Nephron (organoid): Measurements from ENCODE around the gene KLHL29.
A peak's percentile ranks its signal among the peaks of the same experiment; 100 is the strongest.

Experiments used
- H3K27ac Mint-ChIP-seq, 3 experiments: 2 replicates each; pipeline ENCODE4 v1.8.0; 2020; ENCODE audit warnings: mixed read lengths in 3 of 3, mild to moderate bottlenecking in 2 of 3, moderate library complexity in 1 of 3
- H3K27me3 Mint-ChIP-seq: 2 replicates; pipeline ENCODE4 v1.8.0; 2021; ENCODE audit warnings: low read depth, mild to moderate bottlenecking, moderate library complexity, mixed read lengths
- H3K36me3 Mint-ChIP-seq: 2 replicates; pipeline ENCODE4 v1.8.0; 2020; ENCODE audit warnings: low read depth, mixed read lengths
- H3K4me1 Mint-ChIP-seq: 2 replicates; pipeline ENCODE4 v1.8.0; 2020; ENCODE audit warnings: mixed read lengths
- H3K4me3 Mint-ChIP-seq, 3 experiments: 2 replicates each; pipeline ENCODE4 v1.8.0; 2020; ENCODE audit warnings: mild to moderate bottlenecking in 3 of 3, mixed read lengths in 3 of 3, moderate library complexity in 2 of 3
- H3K9me3 Mint-ChIP-seq: 2 replicates; pipeline ENCODE4 v1.8.0; 2020; ENCODE audit warnings: mixed read lengths
- TF ChIP-seq, protein P1 (sequence below), 3 experiments: fragments of 200-600 bp; sonication (generic); IDR thresholded peaks; one replicate each; pipeline ENCODE4 v1.5.0; 2021; ENCODE audit warnings: antibody characterized with exemption in 3 of 3; ENCODE audit not compliant: unreplicated experiment in 3 of 3

KLHL29 gene

GRCh38 chr2:23454501-23455120 is 69.6 kb downstream of the KLHL29 start:
- Mint-ChIP-seq H3K9me3 (no peaks in the 10 kb centered on the region), H3K27me3 (peaks cover 9% of the 10 kb centered on the region), H3K4me1 (peaks cover 38% of the 10 kb centered on the region), H3K4me3 (no peak overlapping the region), H3K27ac (peak overlapping the region; percentile 3 to 52 (median 52)), H3K36me3 (no peaks in the 10 kb centered on the region)
- TF ChIP-seq, protein P1, sequence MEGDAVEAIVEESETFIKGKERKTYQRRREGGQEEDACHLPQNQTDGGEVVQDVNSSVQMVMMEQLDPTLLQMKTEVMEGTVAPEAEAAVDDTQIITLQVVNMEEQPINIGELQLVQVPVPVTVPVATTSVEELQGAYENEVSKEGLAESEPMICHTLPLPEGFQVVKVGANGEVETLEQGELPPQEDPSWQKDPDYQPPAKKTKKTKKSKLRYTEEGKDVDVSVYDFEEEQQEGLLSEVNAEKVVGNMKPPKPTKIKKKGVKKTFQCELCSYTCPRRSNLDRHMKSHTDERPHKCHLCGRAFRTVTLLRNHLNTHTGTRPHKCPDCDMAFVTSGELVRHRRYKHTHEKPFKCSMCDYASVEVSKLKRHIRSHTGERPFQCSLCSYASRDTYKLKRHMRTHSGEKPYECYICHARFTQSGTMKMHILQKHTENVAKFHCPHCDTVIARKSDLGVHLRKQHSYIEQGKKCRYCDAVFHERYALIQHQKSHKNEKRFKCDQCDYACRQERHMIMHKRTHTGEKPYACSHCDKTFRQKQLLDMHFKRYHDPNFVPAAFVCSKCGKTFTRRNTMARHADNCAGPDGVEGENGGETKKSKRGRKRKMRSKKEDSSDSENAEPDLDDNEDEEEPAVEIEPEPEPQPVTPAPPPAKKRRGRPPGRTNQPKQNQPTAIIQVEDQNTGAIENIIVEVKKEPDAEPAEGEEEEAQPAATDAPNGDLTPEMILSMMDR (IDR thresholded peaks at IDR 0.05; ENCODE audit: unreplicated experiment in 3 of 3) = no peak

DNA sequence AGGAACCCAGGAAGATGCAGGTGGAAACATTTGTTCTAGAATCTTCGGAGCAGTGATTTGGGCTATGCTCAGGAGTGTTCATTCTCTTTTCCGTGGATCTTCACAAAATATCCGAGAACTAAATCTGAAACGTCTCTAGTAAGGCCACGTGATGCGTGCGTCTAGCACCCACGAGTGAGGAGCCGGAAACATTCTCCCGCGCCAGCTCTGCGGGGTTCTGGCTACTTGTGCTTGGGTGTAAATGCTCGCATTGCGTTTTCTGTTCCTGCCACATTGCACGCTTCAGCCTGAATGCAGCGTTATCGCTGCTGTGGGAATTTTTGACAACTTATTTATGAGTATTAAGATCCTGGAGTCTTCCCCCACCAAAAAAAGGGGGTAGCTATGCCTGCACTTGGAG is 71.4 kb downstream of the KLHL29 start:
- Mint-ChIP-seq H3K9me3 (no peaks in the 10 kb centered on the region), H3K4me3 (no peak overlapping the region), H3K4me1 (peaks cover 33% of the 10 kb centered on the region)

DNA sequence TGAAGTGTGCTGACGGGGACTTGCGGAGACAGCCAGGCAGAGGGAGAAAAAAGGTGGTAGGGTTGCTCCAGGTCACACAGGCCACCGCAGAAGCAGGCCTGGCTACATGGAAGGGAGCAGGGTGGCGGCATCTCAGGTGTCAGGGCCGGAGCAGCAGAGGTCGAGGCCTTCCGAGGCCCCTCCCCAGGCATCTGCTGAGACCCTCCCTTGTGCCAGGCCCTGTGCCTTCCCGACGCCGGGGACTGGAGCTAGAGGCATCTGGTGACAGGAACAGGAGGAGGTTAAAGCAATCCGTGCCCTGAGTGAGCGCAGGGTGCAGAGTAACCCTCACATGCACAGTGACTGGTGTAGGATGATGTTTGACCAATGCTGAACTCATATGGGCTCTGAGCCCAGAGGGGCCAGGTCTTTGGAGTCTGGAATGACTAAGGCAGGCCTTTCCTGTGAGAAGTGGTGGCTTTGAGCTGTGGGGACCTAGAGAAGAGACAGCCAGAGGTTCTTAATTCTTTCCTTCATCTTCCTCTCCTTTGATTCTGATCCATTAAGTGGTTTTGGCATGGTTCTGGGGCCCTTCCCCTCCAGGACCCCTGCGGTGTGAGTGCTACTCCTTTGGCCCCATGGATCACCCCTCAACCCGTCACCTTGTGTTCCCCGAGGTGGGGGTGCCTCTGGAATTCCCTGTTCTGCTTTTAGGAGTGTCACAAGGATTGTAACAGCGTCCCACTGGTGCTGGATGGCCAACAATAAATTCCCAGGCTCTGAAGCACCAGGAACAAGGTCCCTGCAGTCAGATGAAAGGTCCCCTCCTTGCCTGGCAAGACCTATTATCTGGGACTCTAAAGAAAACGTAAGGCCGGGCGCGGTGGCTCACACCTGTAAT is 72.1 kb downstream of the KLHL29 start:
- Mint-ChIP-seq H3K27ac (no peak overlapping the region), H3K36me3 (no peaks in the 10 kb centered on the region), H3K27me3 (peaks cover 4% of the 10 kb centered on the region), H3K4me1 (peaks cover 28% of the 10 kb centered on the region), H3K9me3 (no peaks in the 10 kb centered on the region), H3K4me3 (no peak overlapping the region)
- TF ChIP-seq, protein P1 (IDR thresholded peaks at IDR 0.05; ENCODE audit: unreplicated experiment in 3 of 3) = no peak

More for the DNA sequence above, 71.4 kb downstream of the KLHL29 start:
- no peak overlapping the region for H3K27ac Mint-ChIP-seq
- TF ChIP-seq, protein P1 (IDR thresholded peaks at IDR 0.05; ENCODE audit: unreplicated experiment in 3 of 3) = no peak
- H3K27me3 Mint-ChIP-seq = peaks cover 8% of the 10 kb centered on the region
- H3K36me3 Mint-ChIP-seq = no peaks in the 10 kb centered on the region

DNA sequence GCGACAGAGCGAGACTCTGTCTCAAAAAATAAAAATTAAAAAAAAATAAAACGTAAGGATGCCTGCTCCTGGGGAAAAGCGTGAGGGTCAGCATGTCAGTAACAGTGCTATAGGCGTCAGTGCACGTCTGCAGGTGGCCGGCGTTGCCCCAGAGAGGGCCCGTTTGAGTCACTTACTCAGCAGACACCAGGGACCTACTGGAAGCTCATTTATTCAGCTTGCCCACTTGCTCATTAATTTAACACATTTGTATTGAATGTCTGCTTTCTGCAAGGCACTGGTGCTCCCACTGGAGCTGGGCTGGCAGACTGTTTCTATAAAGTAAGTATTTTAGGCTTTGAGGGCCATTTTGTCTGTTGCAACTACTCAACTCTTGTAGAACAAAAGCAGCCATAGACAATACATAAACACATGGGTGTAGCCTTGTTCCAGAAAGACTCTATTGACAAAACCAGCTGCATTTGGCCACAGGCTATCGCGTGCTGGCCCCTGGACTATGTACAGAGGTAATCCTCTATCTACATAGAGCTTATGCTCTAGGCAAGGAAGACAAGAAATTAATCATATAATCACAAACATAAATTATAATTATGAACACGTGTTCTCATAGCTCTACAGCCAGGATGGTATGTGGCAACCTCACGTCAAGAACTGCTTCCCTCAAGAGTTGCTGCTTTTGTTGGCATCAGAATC is 73.2 kb downstream of the KLHL29 start:
- no peaks in the 10 kb centered on the region for H3K36me3 Mint-ChIP-seq
- H3K9me3 Mint-ChIP-seq = no peaks in the 10 kb centered on the region
- peaks cover 17% of the 10 kb centered on the region for H3K4me1 Mint-ChIP-seq
- no peak overlapping the region for H3K4me3 Mint-ChIP-seq
- H3K27ac Mint-ChIP-seq = no peak overlapping the region
- TF ChIP-seq, protein P1 (IDR thresholded peaks at IDR 0.05; ENCODE audit: unreplicated experiment in 3 of 3) = no peak
- peaks cover 2% of the 10 kb centered on the region for H3K27me3 Mint-ChIP-seq

- Mint-ChIP-seq H3K27ac (no peak overlapping the region), H3K4me3 (no peak overlapping the region), H3K36me3 (no peaks in the 10 kb centered on the region), H3K4me1 (peaks cover 9% of the 10 kb centered on the region), H3K9me3 (no peaks in the 10 kb centered on the region), H3K27me3 (no peaks in the 10 kb centered on the region)
- TF ChIP-seq, protein P1 (IDR thresholded peaks at IDR 0.05; ENCODE audit: unreplicated experiment in 3 of 3) = no peak
Observed at GRCh38 chr2:23459032-23459431, 74.1 kb downstream of the KLHL29 start.
